ENCODE results near the gene CNOT4. TPM values are rescaled to one million over a fixed set of nuclear protein-coding genes. Genes with fewer than 3 reads are reported as not detected.

The CNOT4 gene
- total RNA-seq, 6 experiments from 2014 or later, result 23.2 to 27.3 (median 25.1) TPM

GRCh38 chr7:135519871-135520270 lies 10.0 kb upstream of the CNOT4 start:
- no peaks in the 10 kb centered on the region for H3K36me3 Mint-ChIP-seq (ENCODE audit: low read depth)
- no peaks in the 10 kb centered on the region; the same call in 1 of the 2 replicates for H3K27me3 Mint-ChIP-seq (ENCODE audit: insufficient read depth)
- DNase-seq, result no peak
- TF ChIP-seq CTCF (IDR thresholded peaks at IDR 0.05), result no peak
- no peak overlapping the region for H3K4me3 Mint-ChIP-seq
- H3K4me1 Mint-ChIP-seq (ENCODE audit: low read depth), result no peaks in the 10 kb centered on the region
- no peak overlapping the region for H3K27ac Mint-ChIP-seq
- H3K9me3 Mint-ChIP-seq, result no peaks in the 10 kb centered on the region

- H3K27me3 Mint-ChIP-seq (ENCODE audit: insufficient read depth), result no peaks in the 10 kb centered on the region; the same call in 1 of the 2 replicates
- H3K27ac Mint-ChIP-seq, result no peak overlapping the region
- no peaks in the 10 kb centered on the region for H3K9me3 Mint-ChIP-seq
- no peaks in the 10 kb centered on the region for H3K36me3 Mint-ChIP-seq (ENCODE audit: low read depth)
- DNase-seq, result no peak
- TF ChIP-seq CTCF (IDR thresholded peaks at IDR 0.05), result no peak
- no peak overlapping the region for H3K4me3 Mint-ChIP-seq
- no peaks in the 10 kb centered on the region for H3K4me1 Mint-ChIP-seq (ENCODE audit: low read depth)
These were observed 9.4 kb upstream of the CNOT4 start for GRCh38 chr7:135519233-135519688.

GRCh38 chr7:135518748-135519147 lies 8.8 kb upstream of the CNOT4 start:
- Mint-ChIP-seq H3K4me1 (ENCODE audit: low read depth) (no peaks in the 10 kb centered on the region), H3K4me3 (no peak overlapping the region), H3K9me3 (no peaks in the 10 kb centered on the region), H3K27me3 (ENCODE audit: insufficient read depth) (no peaks in the 10 kb centered on the region; the same call in 1 of the 2 replicates), H3K36me3 (ENCODE audit: low read depth) (no peaks in the 10 kb centered on the region), H3K27ac (no peak overlapping the region)
- TF ChIP-seq CTCF (IDR thresholded peaks at IDR 0.05), result no peak
- DNase-seq, result no peak

GRCh38 chr7:135517060-135517459 lies 7.2 kb upstream of the CNOT4 start:
- Mint-ChIP-seq H3K27me3 (ENCODE audit: insufficient read depth) (no peaks in the 10 kb centered on the region; the same call in 1 of the 2 replicates), H3K4me1 (ENCODE audit: low read depth) (no peaks in the 10 kb centered on the region), H3K36me3 (ENCODE audit: low read depth) (no peaks in the 10 kb centered on the region), H3K9me3 (no peaks in the 10 kb centered on the region), H3K4me3 (no peak overlapping the region), H3K27ac (no peak overlapping the region)
- no peak for TF ChIP-seq CTCF (IDR thresholded peaks at IDR 0.05)
- no peak for DNase-seq

- no peak for DNase-seq
- no peaks in the 10 kb centered on the region for H3K4me1 Mint-ChIP-seq (ENCODE audit: low read depth)
- no peak for TF ChIP-seq CTCF (IDR thresholded peaks at IDR 0.05)
- H3K9me3 Mint-ChIP-seq, result no peaks in the 10 kb centered on the region
- H3K36me3 Mint-ChIP-seq (ENCODE audit: low read depth), result no peaks in the 10 kb centered on the region
- no peak overlapping the region for H3K4me3 Mint-ChIP-seq
- H3K27ac Mint-ChIP-seq, result no peak overlapping the region
- H3K27me3 Mint-ChIP-seq (ENCODE audit: insufficient read depth), result no peaks in the 10 kb centered on the region; the same call in 1 of the 2 replicates
These were observed 5.0 kb upstream of the CNOT4 start for GRCh38 chr7:135514856-135515255.

Measured in HFFc6 (cell line).